ENCODE measurements around the gene FBXO46.
A peak's percentile ranks its signal among the peaks of the same experiment; 100 is the strongest.

The FBXO46 gene

GRCh38 chr19:45715139-45715538 is 15.6 kb downstream of the FBXO46 start:
- H3K36me3 Mint-ChIP-seq (ENCODE audit: low read depth) = peaks cover 25% of the 10 kb centered on the region
- TF ChIP-seq CTCF (IDR thresholded peaks at IDR 0.05; ENCODE audit: unreplicated experiment in 3 of 3) = no peak
- H3K9me3 Mint-ChIP-seq = no peaks in the 10 kb centered on the region
- H3K4me3 Mint-ChIP-seq = peak overlapping the region; percentile 42 to 98 (median 45)
- no peaks in the 10 kb centered on the region for H3K27me3 Mint-ChIP-seq (ENCODE audit: low read depth)
- no peak overlapping the region for H3K27ac Mint-ChIP-seq
- peaks cover 28% of the 10 kb centered on the region for H3K4me1 Mint-ChIP-seq

- Mint-ChIP-seq H3K27me3 (ENCODE audit: low read depth) (no peaks in the 10 kb centered on the region), H3K27ac (no peak overlapping the region), H3K4me1 (peaks cover 23% of the 10 kb centered on the region), H3K9me3 (no peaks in the 10 kb centered on the region), H3K4me3 (no peak overlapping the region), H3K36me3 (ENCODE audit: low read depth) (peaks cover 10% of the 10 kb centered on the region)
- no peak for TF ChIP-seq CTCF (IDR thresholded peaks at IDR 0.05; ENCODE audit: unreplicated experiment in 3 of 3)
Measured at GRCh38 chr19:45713141-45713540, 17.6 kb downstream of the FBXO46 start.

GRCh38 chr19:45712699-45713067 is 18.0 kb downstream of the FBXO46 start:
- Mint-ChIP-seq H3K9me3 (no peaks in the 10 kb centered on the region), H3K36me3 (ENCODE audit: low read depth) (peaks cover 10% of the 10 kb centered on the region), H3K27me3 (ENCODE audit: low read depth) (no peaks in the 10 kb centered on the region), H3K4me3 (no peak overlapping the region), H3K27ac (no peak overlapping the region), H3K4me1 (peaks cover 21% of the 10 kb centered on the region)
- no peak for TF ChIP-seq CTCF (IDR thresholded peaks at IDR 0.05; ENCODE audit: unreplicated experiment in 3 of 3)

GRCh38 chr19:45711851-45712698 is 18.6 kb downstream of the FBXO46 start:
- no peak for TF ChIP-seq CTCF (IDR thresholded peaks at IDR 0.05; ENCODE audit: unreplicated experiment in 3 of 3)
- Mint-ChIP-seq H3K4me3 (no peak overlapping the region), H3K4me1 (peaks cover 17% of the 10 kb centered on the region)

GRCh38 chr19:45710356-45711130 is 20.2 kb downstream of the FBXO46 start:
- H3K36me3 Mint-ChIP-seq (ENCODE audit: low read depth) = peaks cover 10% of the 10 kb centered on the region
- no peaks in the 10 kb centered on the region for H3K27me3 Mint-ChIP-seq (ENCODE audit: low read depth)
- peaks cover 6% of the 10 kb centered on the region for H3K4me1 Mint-ChIP-seq
- H3K27ac Mint-ChIP-seq = peak overlapping the region; percentile 18 to 40 (median 26)
- TF ChIP-seq CTCF (IDR thresholded peaks at IDR 0.05; ENCODE audit: unreplicated experiment in 3 of 3) = no peak
- H3K4me3 Mint-ChIP-seq = peak overlapping the region in 2 of 3 experiments; percentile 3 to 21
- no peaks in the 10 kb centered on the region for H3K9me3 Mint-ChIP-seq

More at GRCh38 chr19:45711851-45712698, 18.6 kb downstream of the FBXO46 start:
- Mint-ChIP-seq H3K36me3 (ENCODE audit: low read depth) (peaks cover 10% of the 10 kb centered on the region), H3K9me3 (no peaks in the 10 kb centered on the region), H3K27ac (no peak overlapping the region), H3K27me3 (ENCODE audit: low read depth) (no peaks in the 10 kb centered on the region)
